Lower leg skin (tissue), 3 donors: Measurements from ENCODE around the gene ANKRD23.
"Not testable (repeated sequence)": the region's sequence is repeated elsewhere in the genome, so short reads cannot be mapped to it uniquely, and the experiment has no call there.

ENCODE experiments used
- CTCF ChIP-seq, 3 donors: fragments of 450-650 bp; IDR thresholded peaks; one replicate each; pipeline ENCODE4 v1.5.1; 2016; ENCODE audit warnings: antibody characterized with exemption in 3 of 3, mild to moderate bottlenecking in 3 of 3, moderate library complexity in 2 of 3
- POLR2A ChIP-seq, 2 donors: fragments of 450-650 bp; IDR thresholded peaks; one replicate each; pipeline ENCODE4 v1.6.1; 2016 to 2017; ENCODE audit warnings: antibody characterized with exemption in 2 of 2, mild to moderate bottlenecking in 1 of 2, moderate library complexity in 1 of 2

GRCh38 chr2:96863056-96863455, 19.2 kb upstream of the ANKRD23 start:
- TF ChIP-seq POLR2A, CTCF (IDR thresholded peaks at IDR 0.05): not testable (repeated sequence)
